Measurements from ENCODE around the gene ASB2.

The ASB2 gene

DNA sequence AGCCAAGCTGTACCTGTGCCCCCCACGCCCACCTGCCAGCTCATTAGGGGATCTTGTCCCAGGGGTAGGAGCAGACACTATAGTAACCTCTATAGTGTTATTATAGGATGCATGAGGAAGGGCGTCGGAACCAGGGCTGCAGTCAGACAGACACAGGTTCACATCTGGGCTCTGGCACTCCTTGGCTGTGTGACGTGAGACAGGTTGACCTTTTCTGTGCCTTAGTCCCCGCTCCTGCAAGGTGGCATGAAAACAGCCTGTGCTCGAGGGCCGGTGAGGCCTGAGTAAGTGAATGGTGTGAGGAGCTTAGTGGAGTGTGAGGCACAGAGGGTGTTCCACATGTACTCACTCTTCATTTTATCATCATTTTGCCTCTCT, 19.0 kb downstream of the ASB2 start:
- TF ChIP-seq SIN3A (IDR thresholded peaks at IDR 0.05; ENCODE audit: borderline replicate concordance, insufficient read depth, low read length) = no peak
- no peak for TF ChIP-seq REST (IDR thresholded peaks at IDR 0.05; ENCODE audit: insufficient read depth in 1 of 2, low read depth in 2 of 2, low read length in 2 of 2)
- TF ChIP-seq FOXP2 (optimal IDR thresholded peaks at IDR 0.05; ENCODE audit: borderline replicate concordance, extremely low read depth, extremely low read length, insufficient read depth) = no peak

DNA sequence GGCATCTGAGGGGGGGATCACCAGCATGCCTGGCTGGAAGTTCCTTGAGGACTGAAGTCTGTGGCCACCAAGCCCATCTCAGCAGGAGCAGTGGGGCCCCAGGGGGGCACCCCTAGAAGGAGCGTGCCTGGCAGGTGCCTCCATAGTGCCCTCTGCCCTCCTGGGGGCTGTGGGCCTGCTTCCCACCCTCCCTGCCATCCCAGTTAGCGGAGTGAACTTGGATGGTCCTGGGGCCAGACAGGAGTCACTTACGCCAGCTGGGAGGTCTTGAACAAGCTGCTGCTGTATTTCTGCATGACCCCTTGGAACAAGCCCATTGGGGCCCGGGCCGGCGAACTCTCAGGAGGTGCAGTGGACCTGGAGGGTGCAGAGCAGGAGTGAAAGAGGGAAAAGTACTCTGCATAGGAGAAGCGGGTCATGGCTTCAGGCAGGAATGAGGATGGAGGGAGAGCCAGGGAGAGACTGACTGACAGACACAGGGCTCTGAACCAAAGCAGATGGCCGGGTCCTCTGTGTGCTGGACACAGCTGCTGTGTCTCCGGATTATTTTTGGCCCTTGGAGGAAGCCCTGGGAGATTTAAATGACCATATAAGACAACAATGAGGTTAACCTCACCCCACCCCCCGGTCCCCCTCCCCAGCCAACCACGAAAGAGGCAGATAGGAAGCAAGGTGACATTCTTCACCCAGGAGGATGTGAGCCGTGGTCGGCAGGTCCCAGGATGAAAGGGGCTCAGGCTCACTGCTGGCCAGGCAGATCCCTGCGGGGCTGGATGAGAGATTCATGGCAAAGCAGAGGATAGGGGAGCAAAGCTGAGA, 19.6 kb downstream of the ASB2 start:
- TF ChIP-seq SIN3A (IDR thresholded peaks at IDR 0.05; ENCODE audit: borderline replicate concordance, insufficient read depth, low read length) (no peak), TAF1 (IDR thresholded peaks at IDR 0.05; ENCODE audit: borderline replicate concordance, insufficient read depth, low read length) (no peak), FOXP2 (optimal IDR thresholded peaks at IDR 0.05; ENCODE audit: borderline replicate concordance, extremely low read depth, extremely low read length, insufficient read depth) (no peak), REST (IDR thresholded peaks at IDR 0.05; ENCODE audit: insufficient read depth in 1 of 2, low read depth in 2 of 2, low read length in 2 of 2) (no peak), POLR2AphosphoS5 (IDR thresholded peaks at IDR 0.05; ENCODE audit: low read depth, low read length) (no peak)

- no peak for TF ChIP-seq POLR2AphosphoS5 (IDR thresholded peaks at IDR 0.05; ENCODE audit: low read depth, low read length)
These were observed 20.4 kb downstream of the ASB2 start for GRCh38 chr14:93955850-93956481.

DNA sequence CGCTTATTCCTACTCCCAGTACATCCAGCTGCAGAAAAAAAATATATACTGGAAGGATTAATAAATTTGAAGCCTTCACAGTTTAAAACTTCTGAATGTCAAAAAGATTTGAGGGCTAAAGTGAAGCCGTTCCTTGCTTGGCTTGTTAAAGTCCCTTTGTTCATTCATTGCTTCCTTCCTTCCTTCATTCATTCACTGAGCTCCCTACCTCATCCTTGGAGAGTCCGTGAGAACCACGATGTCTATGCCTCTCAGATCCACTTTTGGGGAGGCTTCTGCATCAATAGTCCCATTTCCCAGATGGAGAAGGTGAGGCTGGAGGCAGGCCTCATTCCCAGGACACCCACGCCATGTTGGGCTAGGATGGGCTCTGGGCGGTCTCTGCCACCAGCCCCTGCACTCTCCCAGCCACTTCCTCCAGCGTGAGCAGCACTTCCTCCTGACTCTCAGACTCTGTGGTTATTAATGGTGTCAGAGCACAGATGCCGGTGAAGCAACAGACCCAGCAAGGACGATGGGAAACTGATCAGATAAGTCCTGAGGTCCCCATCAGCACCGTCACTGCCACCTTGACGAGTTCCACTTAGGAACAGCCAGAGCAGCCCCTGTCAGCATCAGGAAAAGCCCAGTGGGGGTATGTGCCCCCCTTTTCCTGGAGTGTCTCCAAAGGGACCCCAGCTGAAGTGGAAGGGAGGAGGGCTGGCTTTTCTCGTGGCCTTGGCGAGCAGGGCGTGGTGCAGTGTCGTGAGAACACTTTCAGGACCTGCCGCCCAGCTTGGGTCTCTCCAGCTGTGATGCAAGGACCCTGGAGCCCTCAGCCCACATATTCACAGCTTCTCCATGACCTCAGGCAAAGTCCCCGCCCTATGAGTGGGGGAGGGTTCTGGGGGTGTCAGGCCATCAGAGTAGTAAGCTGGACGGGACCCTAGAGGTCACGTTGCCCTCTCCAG, 21.2 kb downstream of the ASB2 start:
- TF ChIP-seq FOXP2 (optimal IDR thresholded peaks at IDR 0.05; ENCODE audit: borderline replicate concordance, extremely low read depth, extremely low read length, insufficient read depth) (no peak), REST (IDR thresholded peaks at IDR 0.05; ENCODE audit: insufficient read depth in 1 of 2, low read depth in 2 of 2, low read length in 2 of 2) (no peak), POLR2AphosphoS5 (IDR thresholded peaks at IDR 0.05; ENCODE audit: low read depth, low read length) (no peak), SIN3A (IDR thresholded peaks at IDR 0.05; ENCODE audit: borderline replicate concordance, insufficient read depth, low read length) (no peak), TAF1 (IDR thresholded peaks at IDR 0.05; ENCODE audit: borderline replicate concordance, insufficient read depth, low read length) (no peak)

DNA sequence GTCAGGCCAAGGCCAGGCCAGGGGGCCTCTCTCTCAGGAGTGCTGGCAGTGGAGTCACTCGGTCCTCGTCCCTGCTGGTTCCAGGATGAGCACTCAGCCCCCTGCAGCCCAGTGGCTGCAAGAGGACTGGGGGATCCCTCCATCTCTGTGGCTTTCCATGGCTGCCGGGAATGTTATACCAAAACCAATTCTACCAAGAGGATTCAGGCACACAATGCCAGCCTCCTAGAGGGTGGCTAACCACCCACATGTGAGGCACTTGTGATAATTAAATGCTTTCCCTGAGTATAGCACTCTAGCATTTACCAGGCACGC, 21.9 kb downstream of the ASB2 start:
- TF ChIP-seq FOXP2 (optimal IDR thresholded peaks at IDR 0.05; ENCODE audit: borderline replicate concordance, extremely low read depth, extremely low read length, insufficient read depth) (no peak), TAF1 (IDR thresholded peaks at IDR 0.05; ENCODE audit: borderline replicate concordance, insufficient read depth, low read length) (no peak), POLR2AphosphoS5 (IDR thresholded peaks at IDR 0.05; ENCODE audit: low read depth, low read length) (no peak), REST (IDR thresholded peaks at IDR 0.05; ENCODE audit: insufficient read depth in 1 of 2, low read depth in 2 of 2, low read length in 2 of 2) (no peak), SIN3A (IDR thresholded peaks at IDR 0.05; ENCODE audit: borderline replicate concordance, insufficient read depth, low read length) (no peak)

Measured in PFSK-1 (cell line).